K562 (cell line): ENCODE results near the gene SLC17A9. TPM values are rescaled to one million over a fixed set of nuclear protein-coding genes. Genes with fewer than 3 reads are reported as not detected.

ENCODE experiments used
- ATF7 ChIP-seq: fragments of 450-650 bp; IDR thresholded peaks from 2 replicates; pipeline ENCODE4 v1.7.1; 2014; ENCODE audit warnings: mild to moderate bottlenecking, moderate library complexity
- CHD1 ChIP-seq: fragments of 200-600 bp; sonication (generic); IDR thresholded peaks from one replicate; pipeline ENCODE4 v1.6.1; 2012; ENCODE audit warnings: mild to moderate bottlenecking, moderate library complexity, low read length, inconsistent platforms
- GATAD2A ChIP-seq: fragments of 450-650 bp; IDR thresholded peaks from 2 replicates; pipeline ENCODE4 v1.6.1; 2017
- GTF2A2 ChIP-seq: IDR thresholded peaks from 2 replicates; pipeline ENCODE4 v1.6.1; 2016; ENCODE audit warnings: mild to moderate bottlenecking, missing genetic modification characterization, missing compliant biosample characterization
- NCOA6 ChIP-seq: fragments of 450-650 bp; IDR thresholded peaks from 2 replicates; pipeline ENCODE4 v1.6.1; 2017; ENCODE audit warnings: mild to moderate bottlenecking
- RBM15 ChIP-seq: fragments of 200-400 bp; formaldehyde crosslinking; IDR thresholded peaks from 2 replicates; pipeline ENCODE4 v1.6.1; 2018; ENCODE audit warnings: mild to moderate bottlenecking, low read length, moderate library complexity; ENCODE audit not compliant: insufficient read depth
- RBM39 ChIP-seq: fragments of 200-400 bp; formaldehyde crosslinking; optimal IDR thresholded peaks from 2 replicates; pipeline ENCODE3; 2018; ENCODE audit warnings: low read depth, low read length
- SNRNP70 ChIP-seq: fragments of 200-400 bp; formaldehyde crosslinking; optimal IDR thresholded peaks from 2 replicates; pipeline ENCODE3; 2017; ENCODE audit warnings: low read depth, low read length
- SRF ChIP-seq, 2 experiments: fragments of 250-450, 450-650 bp in 1 of 2; sonication (Bioruptor Pico) in 1 of 2; sonication (generic) in 1 of 2; formaldehyde crosslinking; IDR thresholded peaks; 2 replicates each; pipeline versions ENCODE4 v1.5.0 to v1.5.1; 2020 to 2022; ENCODE audit warnings: mild to moderate bottlenecking in 1 of 2, missing genetic modification reagents in 1 of 2
- ZNF41 ChIP-seq: fragments of 250-450 bp; sonication (Bioruptor Pico); conservative IDR thresholded peaks from 2 replicates; pipeline ENCODE4 v1.4.0; 2020; ENCODE audit warnings: mild to moderate bottlenecking
- ZNF644 ChIP-seq: fragments of 200-800 bp; sonication (Bioruptor generic); IDR thresholded peaks from 2 replicates; pipeline ENCODE4 v1.6.1; 2016; ENCODE audit warnings: low read depth, missing genetic modification characterization, missing compliant biosample characterization
- ZNF780A ChIP-seq: fragments of 250-450 bp; sonication (Bioruptor Pico); IDR thresholded peaks from 2 replicates; pipeline ENCODE4 v1.5.0; 2021; ENCODE audit warnings: mild to moderate bottlenecking
- polyA plus RNA-seq, 8 experiments: library from polyadenylated mRNA; depleted of rRNA in 4 of 8; stranded (reverse) in 5 of 8; unstranded in 3 of 8; fragments of >200 nt; fragmentation: Nextera tagmentation in 2 of 8; fragmentation: Illumina TruSeq in 1 of 8; extraction: Ambion mirVana in 2 of 8; extraction: Trizol in 1 of 8; gene quantifications; 2 replicates each; pipeline versions ENCODE4 v1.2.1 to v1.2.3, GENCODE V29; 2011 to 2014; ENCODE audit warnings: inconsistent platforms in 1 of 8, missing spikeins in 1 of 8
- total RNA-seq, 7 experiments: library from RNA; depleted of rRNA in 6 of 7; stranded (reverse); fragments of >200 nt in 6 of 7; fragmentation: Illumina TruSeq in 2 of 7; extraction: Trizol in 2 of 7; gene quantifications; 2 replicates each; pipeline versions ENCODE4 v1.2.1 to v1.2.3, GENCODE V29; 2011 to 2021; ENCODE audit warnings: low replicate concordance in 1 of 7
- TF ChIP-seq, protein P1 (sequence below): sonication (generic); formaldehyde crosslinking; IDR thresholded peaks from 2 replicates; pipeline ENCODE4 v1.8.0; 2023; ENCODE audit warnings: missing genetic modification reagents, mild to moderate bottlenecking, borderline replicate concordance
- TF ChIP-seq, protein P2 (sequence below): fragments of 250-450 bp; sonication (Bioruptor Pico); IDR thresholded peaks from 2 replicates; pipeline ENCODE4 v1.8.0; 2021; ENCODE audit warnings: mild to moderate bottlenecking, moderate library complexity
- TF ChIP-seq, protein P3 (sequence below): fragments of 200-800 bp; sonication (Bioruptor generic); IDR thresholded peaks from 2 replicates; pipeline ENCODE4 v1.6.1; 2016; ENCODE audit warnings: missing genetic modification characterization, missing compliant biosample characterization

The SLC17A9 gene
- total and polyA plus RNA-seq, 9 of the 15 experiments (the other 6 are each of a cell fraction or from before 2014, with no cell fraction given) = 0.04 to 0.31 TPM; not detected in 7

DNA sequence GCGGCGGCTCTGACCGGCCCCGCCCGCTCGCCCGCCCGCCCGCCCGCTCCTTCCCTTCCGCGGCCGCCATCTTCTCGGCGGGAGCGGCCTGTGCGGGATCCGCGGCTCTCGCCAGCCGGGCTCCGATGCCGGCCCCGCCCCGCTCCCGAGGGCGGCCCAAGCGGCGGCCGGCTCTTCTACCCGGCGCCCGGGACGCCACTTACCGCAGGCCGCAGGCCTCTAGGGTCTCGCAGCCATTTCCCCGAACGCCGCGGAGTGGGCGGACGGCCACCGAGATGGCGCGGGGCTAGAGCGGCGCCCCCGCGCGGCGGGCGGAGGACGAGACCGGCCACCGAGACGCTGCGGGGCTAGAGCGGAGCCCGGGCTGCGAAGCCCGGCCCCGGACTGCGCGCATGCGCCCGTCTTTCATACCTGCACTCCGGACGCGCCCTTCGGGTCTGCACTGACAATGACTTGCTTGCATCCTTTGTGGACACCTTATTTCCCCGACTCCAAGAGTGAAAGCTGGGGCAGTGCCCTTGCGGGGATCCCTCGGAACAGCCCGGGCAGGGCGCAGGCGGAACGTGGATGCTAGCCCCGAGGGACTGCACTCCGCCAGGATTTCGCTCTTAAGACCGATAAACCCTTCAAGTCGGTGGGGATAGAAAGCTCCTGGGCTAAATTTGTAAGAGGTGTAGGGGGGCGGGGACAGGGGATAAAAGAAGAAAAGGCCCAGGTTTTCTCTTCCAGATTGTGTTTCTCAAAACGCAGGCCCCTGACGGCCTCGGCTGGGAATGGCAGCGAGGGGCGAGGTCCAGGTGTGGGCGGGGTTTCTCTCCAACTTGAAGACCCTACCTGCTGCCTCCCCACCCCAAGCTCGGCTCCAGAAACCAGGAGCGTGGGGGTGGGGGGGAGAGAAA is 26.0 kb upstream of the SLC17A9 start, which contains the start of gene DIDO1 (continued):
- TF ChIP-seq, protein P1, sequence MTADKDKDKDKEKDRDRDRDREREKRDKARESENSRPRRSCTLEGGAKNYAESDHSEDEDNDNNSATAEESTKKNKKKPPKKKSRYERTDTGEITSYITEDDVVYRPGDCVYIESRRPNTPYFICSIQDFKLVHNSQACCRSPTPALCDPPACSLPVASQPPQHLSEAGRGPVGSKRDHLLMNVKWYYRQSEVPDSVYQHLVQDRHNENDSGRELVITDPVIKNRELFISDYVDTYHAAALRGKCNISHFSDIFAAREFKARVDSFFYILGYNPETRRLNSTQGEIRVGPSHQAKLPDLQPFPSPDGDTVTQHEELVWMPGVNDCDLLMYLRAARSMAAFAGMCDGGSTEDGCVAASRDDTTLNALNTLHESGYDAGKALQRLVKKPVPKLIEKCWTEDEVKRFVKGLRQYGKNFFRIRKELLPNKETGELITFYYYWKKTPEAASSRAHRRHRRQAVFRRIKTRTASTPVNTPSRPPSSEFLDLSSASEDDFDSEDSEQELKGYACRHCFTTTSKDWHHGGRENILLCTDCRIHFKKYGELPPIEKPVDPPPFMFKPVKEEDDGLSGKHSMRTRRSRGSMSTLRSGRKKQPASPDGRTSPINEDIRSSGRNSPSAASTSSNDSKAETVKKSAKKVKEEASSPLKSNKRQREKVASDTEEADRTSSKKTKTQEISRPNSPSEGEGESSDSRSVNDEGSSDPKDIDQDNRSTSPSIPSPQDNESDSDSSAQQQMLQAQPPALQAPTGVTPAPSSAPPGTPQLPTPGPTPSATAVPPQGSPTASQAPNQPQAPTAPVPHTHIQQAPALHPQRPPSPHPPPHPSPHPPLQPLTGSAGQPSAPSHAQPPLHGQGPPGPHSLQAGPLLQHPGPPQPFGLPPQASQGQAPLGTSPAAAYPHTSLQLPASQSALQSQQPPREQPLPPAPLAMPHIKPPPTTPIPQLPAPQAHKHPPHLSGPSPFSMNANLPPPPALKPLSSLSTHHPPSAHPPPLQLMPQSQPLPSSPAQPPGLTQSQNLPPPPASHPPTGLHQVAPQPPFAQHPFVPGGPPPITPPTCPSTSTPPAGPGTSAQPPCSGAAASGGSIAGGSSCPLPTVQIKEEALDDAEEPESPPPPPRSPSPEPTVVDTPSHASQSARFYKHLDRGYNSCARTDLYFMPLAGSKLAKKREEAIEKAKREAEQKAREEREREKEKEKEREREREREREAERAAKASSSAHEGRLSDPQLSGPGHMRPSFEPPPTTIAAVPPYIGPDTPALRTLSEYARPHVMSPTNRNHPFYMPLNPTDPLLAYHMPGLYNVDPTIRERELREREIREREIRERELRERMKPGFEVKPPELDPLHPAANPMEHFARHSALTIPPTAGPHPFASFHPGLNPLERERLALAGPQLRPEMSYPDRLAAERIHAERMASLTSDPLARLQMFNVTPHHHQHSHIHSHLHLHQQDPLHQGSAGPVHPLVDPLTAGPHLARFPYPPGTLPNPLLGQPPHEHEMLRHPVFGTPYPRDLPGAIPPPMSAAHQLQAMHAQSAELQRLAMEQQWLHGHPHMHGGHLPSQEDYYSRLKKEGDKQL (CRISPR knock-in tag) = no peak
- TF ChIP-seq ZNF41 (CRISPR knock-in tag) (no peak), ZNF644 (tag) (no peak), RBM15 (no peak), GTF2A2 (tag) (no peak), CHD1 (no peak), ZNF780A (CRISPR knock-in tag) (no peak), SNRNP70 (no peak), GATAD2A (no peak), SRF (CRISPR knock-in tag; IDR thresholded peaks at IDR 0.05) (peak in 1 of 2 experiments; percentile 28; a peak in 1 of 4 replicates), NCOA6 (no peak), RBM39 (no peak), ATF7 (peak; percentile 53; the same call in 1 of the 2 replicates)
- TF ChIP-seq, protein P2, sequence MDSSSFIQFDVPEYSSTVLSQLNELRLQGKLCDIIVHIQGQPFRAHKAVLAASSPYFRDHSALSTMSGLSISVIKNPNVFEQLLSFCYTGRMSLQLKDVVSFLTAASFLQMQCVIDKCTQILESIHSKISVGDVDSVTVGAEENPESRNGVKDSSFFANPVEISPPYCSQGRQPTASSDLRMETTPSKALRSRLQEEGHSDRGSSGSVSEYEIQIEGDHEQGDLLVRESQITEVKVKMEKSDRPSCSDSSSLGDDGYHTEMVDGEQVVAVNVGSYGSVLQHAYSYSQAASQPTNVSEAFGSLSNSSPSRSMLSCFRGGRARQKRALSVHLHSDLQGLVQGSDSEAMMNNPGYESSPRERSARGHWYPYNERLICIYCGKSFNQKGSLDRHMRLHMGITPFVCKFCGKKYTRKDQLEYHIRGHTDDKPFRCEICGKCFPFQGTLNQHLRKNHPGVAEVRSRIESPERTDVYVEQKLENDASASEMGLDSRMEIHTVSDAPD (CRISPR knock-in tag) = no peak
- TF ChIP-seq, protein P3, sequence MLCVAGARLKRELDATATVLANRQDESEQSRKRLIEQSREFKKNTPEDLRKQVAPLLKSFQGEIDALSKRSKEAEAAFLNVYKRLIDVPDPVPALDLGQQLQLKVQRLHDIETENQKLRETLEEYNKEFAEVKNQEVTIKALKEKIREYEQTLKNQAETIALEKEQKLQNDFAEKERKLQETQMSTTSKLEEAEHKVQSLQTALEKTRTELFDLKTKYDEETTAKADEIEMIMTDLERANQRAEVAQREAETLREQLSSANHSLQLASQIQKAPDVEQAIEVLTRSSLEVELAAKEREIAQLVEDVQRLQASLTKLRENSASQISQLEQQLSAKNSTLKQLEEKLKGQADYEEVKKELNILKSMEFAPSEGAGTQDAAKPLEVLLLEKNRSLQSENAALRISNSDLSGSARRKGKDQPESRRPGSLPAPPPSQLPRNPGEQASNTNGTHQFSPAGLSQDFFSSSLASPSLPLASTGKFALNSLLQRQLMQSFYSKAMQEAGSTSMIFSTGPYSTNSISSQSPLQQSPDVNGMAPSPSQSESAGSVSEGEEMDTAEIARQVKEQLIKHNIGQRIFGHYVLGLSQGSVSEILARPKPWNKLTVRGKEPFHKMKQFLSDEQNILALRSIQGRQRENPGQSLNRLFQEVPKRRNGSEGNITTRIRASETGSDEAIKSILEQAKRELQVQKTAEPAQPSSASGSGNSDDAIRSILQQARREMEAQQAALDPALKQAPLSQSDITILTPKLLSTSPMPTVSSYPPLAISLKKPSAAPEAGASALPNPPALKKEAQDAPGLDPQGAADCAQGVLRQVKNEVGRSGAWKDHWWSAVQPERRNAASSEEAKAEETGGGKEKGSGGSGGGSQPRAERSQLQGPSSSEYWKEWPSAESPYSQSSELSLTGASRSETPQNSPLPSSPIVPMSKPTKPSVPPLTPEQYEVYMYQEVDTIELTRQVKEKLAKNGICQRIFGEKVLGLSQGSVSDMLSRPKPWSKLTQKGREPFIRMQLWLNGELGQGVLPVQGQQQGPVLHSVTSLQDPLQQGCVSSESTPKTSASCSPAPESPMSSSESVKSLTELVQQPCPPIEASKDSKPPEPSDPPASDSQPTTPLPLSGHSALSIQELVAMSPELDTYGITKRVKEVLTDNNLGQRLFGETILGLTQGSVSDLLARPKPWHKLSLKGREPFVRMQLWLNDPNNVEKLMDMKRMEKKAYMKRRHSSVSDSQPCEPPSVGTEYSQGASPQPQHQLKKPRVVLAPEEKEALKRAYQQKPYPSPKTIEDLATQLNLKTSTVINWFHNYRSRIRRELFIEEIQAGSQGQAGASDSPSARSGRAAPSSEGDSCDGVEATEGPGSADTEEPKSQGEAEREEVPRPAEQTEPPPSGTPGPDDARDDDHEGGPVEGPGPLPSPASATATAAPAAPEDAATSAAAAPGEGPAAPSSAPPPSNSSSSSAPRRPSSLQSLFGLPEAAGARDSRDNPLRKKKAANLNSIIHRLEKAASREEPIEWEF (CRISPR knock-in tag) = no peak
